Measurements from ENCODE around the gene JPT2.

JPT2 gene

DNA sequence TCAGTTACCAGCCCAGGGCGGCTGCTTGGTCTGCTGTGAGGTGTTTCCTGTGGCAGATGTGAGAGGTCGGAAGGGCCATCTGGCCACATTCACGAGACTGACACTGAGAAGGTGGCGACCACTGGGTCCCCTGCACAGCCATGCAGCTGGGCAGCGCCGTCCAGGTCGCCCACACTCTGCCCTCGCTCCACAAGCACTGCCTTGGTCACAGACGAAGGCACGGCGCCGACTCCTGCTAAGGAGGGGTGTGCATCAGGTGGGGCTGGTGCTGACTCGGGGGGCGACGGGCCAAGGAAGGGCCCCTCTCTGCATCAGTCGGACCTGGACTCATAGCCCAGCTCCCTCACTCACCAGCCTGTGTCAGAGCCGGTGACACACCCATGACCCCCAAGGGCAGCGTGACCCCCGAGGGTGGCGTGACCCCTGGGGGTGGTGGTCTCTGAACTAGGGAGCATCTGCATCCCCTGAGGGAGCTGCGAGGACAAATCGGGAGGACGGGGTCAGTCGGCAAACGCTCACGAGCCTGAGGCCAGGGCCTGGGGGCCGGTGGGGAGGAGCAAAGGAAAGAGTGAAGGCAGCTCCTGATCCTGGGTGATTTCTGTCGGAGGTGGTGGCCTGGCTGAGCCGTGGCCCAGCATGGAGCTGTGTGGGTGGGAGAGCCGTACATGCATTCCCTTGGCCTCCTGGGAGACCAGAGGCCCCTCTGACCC, 62.9 kb downstream of the JPT2 start:
- no peak for DNase-seq

DNA sequence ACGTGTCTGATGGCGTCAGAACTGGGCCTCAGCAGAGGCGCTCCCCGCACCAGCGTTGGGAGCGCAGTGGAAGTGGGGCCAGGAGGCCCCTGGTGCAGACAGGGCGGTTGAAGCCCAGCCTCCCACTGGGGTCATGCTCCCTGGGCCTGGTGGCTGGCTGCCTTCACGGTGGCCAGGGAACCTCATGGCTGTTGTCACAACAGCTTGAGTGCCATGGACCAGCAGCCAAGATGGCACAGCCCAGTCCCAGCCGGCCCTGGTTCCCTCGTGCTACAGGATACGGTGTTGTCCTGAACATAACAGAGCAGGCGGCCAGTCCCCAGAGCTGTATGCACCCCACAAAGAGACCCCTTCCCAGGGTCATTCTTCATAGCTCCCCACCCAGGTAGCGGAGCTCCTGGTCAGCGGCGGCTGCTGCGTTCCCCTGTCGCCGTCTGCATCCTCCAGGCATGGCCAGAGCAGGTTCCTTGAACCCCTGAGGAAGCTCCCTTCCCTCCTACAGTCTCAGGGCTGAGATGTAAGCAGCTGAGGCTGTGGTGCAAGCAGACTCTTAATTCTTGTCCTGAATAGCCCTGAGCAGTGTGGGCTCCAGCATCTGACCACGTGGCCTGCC, 63.6 kb downstream of the JPT2 start:
- DNase-seq, result no peak

DNA sequence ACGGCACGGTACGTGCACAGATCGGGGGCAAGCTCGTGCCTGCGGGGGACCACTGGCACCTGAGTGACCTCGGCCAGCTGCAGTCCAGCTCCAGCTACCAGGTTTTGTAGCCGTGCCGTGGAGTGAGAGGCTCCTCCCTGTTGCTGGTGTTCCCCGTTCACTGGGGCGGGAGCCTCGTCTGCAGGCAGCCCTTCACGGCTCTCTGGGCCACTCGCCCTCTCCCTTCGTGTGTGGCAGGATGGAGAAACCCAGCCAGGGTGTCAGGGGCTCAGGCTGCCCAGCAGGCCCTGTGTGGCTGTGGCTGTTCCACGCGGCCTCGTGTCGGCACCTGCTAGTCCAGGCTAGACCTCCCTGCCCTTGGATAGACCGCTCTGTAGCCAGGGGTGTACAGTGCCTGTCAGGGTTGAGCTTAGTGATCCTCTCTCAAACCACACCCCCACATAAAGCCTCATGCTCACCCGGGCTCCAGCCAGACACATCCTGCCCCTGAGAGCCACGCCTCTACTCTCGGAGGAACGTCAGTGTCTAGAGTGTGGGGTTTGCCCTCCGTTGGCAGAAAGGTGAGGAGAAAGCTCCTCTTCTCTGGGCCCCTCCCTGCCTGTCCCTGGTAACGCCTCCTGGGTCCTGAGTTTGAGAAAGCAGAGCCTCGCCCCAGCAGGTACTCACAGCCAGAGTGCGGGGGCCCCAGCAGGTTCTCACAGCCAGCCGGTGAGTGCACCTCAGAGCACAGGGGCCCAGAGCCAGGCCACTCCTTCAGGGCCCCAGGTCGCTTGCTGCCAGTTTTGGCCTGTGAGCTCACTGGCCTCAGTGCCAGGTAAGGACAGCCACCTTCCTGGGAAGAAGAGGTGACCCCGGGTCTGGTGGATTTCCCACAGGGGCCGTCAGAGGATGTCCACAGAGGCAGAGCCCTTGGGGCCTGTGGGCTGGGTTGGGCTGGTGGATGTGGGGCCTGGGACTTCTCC, 65.6 kb downstream of the JPT2 start:
- no peak for DNase-seq

DNA sequence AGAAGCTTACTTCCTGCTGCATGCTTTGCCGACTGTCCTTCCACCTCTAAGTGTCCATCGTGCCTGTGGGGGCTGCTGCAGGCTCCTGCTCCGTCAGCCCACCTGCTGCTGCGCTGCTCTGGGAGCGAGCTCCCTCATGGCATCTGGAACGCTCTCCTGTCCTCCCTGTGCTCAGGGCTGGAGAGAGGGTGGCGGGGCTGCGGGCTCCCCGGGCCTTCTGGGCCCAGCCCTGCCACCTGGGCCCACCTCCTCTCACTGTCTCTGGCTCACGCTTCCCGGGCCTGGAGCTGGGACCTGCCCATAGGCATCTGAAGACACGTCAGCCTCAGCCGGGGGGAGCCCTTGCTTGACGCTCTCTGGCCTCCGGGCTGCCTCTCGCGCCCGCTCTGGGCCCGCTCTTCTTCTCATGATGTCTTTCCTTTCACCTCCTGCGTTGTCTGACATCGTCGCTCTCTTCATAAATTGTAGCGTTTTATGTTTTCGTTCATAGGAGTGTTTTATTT, 66.3 kb downstream of the JPT2 start:
- DNase-seq, result no peak

GRCh38 chr16:1745181-1745899, 67.3 kb downstream of the JPT2 start:
- DNase-seq, result no peak

GRCh38 chr16:1745900-1746692, 68.0 kb downstream of the JPT2 start:
- no peak for DNase-seq

- no peak for DNase-seq
These were observed 68.7 kb downstream of the JPT2 start for GRCh38 chr16:1746693-1747195.

GRCh38 chr16:1747934-1748333, 69.9 kb downstream of the JPT2 start:
- no peak for DNase-seq

DNA sequence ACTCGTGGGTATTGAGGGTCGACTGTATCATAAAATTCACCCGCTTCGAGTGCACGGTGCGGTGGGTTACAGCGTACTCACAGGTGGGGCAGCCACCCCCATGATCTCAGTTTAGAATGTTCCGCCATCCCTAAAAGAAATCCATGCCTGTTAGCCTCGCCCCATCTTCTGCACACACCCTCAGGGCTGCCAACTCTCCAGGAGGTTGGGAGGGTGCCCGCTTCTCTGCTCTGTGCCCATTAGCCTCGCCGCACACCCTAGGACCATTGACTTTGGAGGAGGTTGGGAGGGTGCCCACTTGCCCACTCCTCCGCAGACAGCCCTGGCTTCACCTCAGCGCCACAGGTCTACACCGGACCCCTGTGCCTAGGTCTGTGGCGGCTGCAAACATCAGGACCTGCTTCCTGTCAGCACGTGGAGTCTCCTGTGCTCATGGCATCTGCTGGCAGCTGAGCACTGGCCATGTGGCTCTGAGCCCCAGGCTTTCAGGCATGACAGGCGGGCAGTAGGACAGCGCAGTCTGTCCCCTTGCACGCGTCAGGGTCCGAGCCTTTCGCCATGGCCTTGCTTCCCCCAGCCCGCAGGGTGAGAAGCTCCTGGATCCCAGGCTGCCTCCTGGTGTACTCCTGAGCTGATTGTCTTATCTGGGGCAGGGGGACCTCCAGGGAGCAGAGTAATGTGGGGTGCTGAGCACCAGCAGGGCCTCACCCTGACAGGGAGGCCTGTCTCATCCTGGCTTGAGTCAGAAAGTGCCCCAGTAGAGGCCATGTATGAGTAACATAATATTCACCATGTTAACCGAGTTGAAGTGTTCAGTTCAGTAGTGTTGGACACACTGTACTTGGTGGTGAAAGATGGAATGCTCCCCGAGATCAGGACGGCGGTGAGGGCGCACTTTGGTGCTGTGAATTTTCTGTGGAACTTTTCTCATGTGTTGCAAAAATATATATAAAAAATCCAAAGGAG, 71.4 kb downstream of the JPT2 start:
- DNase-seq, result no peak

Measured in NCI-H1436 (cell line).